Measurements from ENCODE around the gene PEPD.

The PEPD gene

GRCh38 chr19:33440241-33440640 lies 81.3 kb downstream of the PEPD start:
- Histone ChIP-seq H3K27ac (no peak overlapping the region), H3K27me3 (no peaks in the 10 kb centered on the region), H3K9me3 (no peaks in the 10 kb centered on the region), H3K4me1 (no peaks in the 10 kb centered on the region), H3K36me3 (peaks cover 0 to 21% (median 0%) of the 10 kb centered on the region in 3 donors), H3K4me3 (no peak overlapping the region)
- DNase-seq, result no peak
- TF ChIP-seq CTCF (IDR thresholded peaks at IDR 0.05), result no peak
- intact Hi-C loops (cut with DNase I; ENCODE audit: low total_unique reads), result no loop called here

DNA sequence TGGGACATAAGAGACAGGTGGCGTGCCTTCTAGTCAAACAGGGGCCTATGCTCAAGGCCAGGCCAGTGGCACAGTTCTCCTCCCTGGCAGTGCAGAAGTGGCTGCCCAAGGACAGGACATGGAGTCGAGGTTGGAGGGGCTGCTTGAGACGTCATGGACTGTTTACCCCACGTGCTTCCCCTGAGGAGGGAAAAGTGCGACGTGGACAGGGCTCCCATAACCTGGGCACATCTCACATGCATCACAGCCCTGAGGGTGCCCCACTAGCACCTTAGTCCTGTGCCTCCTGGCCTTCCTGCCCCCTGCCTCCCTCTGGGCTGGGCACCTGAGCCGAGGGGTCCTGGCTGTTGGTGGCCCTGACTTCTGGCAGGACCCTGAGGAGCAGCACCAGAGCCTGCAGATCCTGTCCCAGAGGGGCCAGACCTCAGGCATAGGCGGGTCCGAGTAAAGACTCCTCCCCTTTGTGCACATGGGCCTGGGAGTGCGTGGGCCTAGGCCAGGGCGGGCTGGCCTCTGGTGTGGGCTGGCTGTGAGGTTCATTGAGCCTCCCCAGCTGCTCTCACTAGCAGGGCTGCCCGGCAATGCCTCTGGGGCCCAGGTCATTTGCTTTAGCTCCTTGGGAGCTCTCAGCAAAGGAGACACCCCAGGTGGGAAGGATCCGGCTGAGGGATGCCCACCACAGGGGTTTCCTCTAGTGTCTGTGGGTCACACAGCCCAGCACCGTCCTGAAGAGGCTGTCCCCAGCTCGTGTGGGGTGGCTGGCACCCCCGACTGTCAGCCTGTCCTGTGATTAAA lies 82.4 kb downstream of the PEPD start:
- Histone ChIP-seq H3K9me3 (no peaks in the 10 kb centered on the region), H3K27ac (no peak overlapping the region), H3K4me1 (no peaks in the 10 kb centered on the region), H3K4me3 (no peak overlapping the region), H3K27me3 (no peaks in the 10 kb centered on the region), H3K36me3 (peaks cover 0 to 17% (median 0%) of the 10 kb centered on the region in 3 donors)
- no peak for TF ChIP-seq CTCF (IDR thresholded peaks at IDR 0.05)
- intact Hi-C loops (cut with DNase I; ENCODE audit: low total_unique reads), result no loop called here
- DNase-seq, result no peak

DNA sequence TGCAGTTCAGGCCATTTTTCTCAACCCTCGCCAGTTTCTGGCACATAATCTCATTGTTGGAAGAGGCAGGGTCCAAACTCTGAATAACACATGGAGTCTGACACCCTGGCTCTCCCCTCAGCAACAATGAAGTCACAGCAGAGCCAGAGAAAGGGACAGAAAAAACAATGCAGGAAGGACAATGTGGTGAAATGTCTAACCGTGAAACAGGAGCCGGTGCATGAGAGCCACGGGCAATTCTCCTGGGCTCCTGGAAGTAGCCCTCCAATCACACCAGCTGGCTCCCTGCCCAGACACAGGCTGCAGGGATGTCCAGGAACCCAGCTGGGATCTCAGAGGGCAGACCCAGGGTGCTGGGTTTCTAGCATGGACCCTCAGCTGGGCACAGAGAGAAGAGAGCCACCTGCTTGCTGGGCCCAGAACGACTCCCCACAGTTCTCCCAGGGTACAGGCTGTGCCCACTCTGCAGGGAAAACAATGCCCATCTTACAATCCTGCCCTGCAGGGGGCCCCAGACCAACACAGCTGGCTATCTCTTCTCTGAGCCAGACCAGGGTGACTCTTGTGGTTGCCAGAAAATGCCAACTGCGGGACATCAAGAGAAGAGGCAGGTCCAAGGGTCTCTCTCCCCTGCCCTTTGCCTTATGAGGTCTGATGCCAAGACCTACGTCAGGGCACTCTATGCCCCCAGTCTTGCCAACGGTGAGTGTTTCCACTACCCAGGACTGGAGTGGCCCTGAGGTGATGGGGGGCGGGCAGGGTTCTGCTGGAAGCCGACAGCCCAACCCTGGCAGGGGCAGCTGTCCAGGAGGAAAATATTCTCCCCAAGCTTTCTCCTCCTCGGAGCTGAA lies 83.5 kb downstream of the PEPD start:
- Histone ChIP-seq H3K9me3 (no peaks in the 10 kb centered on the region), H3K27ac (no peak overlapping the region), H3K36me3 (peaks cover 0 to 12% (median 0%) of the 10 kb centered on the region in 3 donors), H3K4me3 (no peak overlapping the region), H3K27me3 (no peaks in the 10 kb centered on the region), H3K4me1 (no peaks in the 10 kb centered on the region)
- no peak for DNase-seq
- TF ChIP-seq CTCF (IDR thresholded peaks at IDR 0.05), result no peak
- intact Hi-C loops (cut with DNase I; ENCODE audit: low total_unique reads), result no loop called here

- Histone ChIP-seq H3K4me3 (no peak overlapping the region), H3K9me3 (no peaks in the 10 kb centered on the region), H3K4me1 (no peaks in the 10 kb centered on the region), H3K27me3 (no peaks in the 10 kb centered on the region), H3K36me3 (peaks cover 0 to 12% (median 0%) of the 10 kb centered on the region in 3 donors), H3K27ac (no peak overlapping the region)
- no peak for TF ChIP-seq CTCF (IDR thresholded peaks at IDR 0.05)
- DNase-seq, result no peak
- intact Hi-C loops (cut with DNase I; ENCODE audit: low total_unique reads), result no loop called here
Observed at GRCh38 chr19:33437393-33437820, 84.2 kb downstream of the PEPD start.

DNA sequence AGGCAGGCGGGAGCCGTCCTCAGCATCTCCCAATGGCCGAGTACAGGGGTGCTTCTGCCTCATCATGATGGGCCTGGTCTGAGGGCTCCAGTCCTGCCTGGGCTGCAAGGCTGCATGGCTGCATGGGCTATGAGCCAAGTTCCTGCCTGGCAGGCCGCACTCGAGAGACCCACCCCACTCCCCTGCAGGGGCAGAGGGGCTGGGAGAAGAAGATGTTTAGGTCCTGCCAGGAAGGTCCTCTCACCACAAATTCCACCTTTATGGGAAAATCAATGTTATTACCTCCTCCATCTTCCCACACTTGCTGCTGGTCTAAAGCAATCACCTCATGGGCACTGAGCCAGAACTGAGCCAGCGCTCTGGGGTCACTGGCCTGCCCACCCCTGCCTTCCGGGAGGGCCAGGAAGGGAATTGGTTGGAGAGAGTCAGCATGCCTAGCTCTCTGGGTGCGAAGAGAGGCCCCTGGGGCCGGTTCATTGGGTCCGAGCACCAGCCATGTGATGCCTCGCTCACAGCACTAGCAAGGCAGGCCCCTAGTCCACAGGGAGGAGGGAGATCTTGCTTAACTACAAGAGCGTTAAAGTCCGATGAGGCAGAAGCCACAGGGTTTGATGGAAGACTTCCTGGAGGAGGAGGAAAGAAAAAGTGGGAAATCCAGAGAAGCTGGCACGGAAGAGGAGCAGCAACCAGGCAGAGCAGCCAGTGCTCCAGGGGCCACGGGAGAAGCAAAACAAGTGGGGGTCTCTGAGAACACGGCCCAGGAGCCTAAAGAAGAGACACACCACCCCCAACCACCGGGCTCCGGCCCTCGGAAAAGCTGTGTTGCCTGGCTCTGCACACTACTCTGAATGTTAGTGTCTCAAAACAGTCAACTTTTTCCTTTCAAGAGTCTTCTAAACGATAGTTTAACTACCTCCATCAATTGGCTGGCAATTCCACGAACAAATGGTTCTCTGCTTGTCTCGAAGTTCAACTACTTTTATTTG lies 84.9 kb downstream of the PEPD start:
- intact Hi-C loops (cut with DNase I; ENCODE audit: low total_unique reads), result no loop called here
- Histone ChIP-seq H3K27me3 (no peaks in the 10 kb centered on the region), H3K36me3 (peaks cover 0 to 12% (median 0%) of the 10 kb centered on the region in 3 donors), H3K27ac (no peak overlapping the region), H3K4me3 (no peak overlapping the region), H3K4me1 (no peaks in the 10 kb centered on the region), H3K9me3 (no peaks in the 10 kb centered on the region)
- no peak for DNase-seq
- no peak for TF ChIP-seq CTCF (IDR thresholded peaks at IDR 0.05)
